Pancreas (tissue), 10 donors: ENCODE measurements around the gene USP24. TPM values are rescaled to one million over a fixed set of nuclear protein-coding genes. Genes with fewer than 3 reads are reported as not detected.
"Not testable (repeated sequence)": the region's sequence is repeated elsewhere in the genome, so short reads cannot be mapped to it uniquely, and the experiment has no call there.

Experiments used
- ATAC-seq, 4 donors: fragments of 200-7000 bp; cut with Tn5 transposase; one replicate each; pipeline versions ENCODE4 v1.8.0 to v1.9.1; 2020; ENCODE audit warnings: mild to moderate bottlenecking in 4 of 4, moderate library complexity in 4 of 4
- DNase-seq, 6 donors: peaks; one replicate each; pipeline ENCODE4 v3.0.0-alpha.2; 2020
- FAIRE-seq: peaks from 2 replicates; lab custom pipeline; 2012; peaks lifted over from hg19 to GRCh38; lab: Jason Lieb, UNC
- H3K27ac ChIP-seq, 4 donors: fragments of 200-600 bp; sonication (generic); 1 replicate in 3 of 4; 2 replicates in 1 of 4; pipeline versions ENCODE4 v1.5.0 to v1.8.0; 2020
- H3K27me3 ChIP-seq, 4 donors: fragments of 200-600 bp; one replicate each; pipeline ENCODE4 v1.8.0; 2021
- H3K36me3 ChIP-seq, 3 donors: fragments of 200-600 bp; sonication (generic) in 1 of 3; one replicate each; pipeline versions ENCODE4 v1.5.0 to v1.8.0; 2020 to 2021
- H3K4me1 ChIP-seq, 3 donors: fragments of 200-600 bp; one replicate each; pipeline ENCODE4 v1.8.0; 2021
- H3K4me3 ChIP-seq, 4 donors: fragments of 200-600 bp; sonication (generic) in 2 of 4; one replicate each; pipeline versions ENCODE4 v1.5.0 to v1.8.0; 2020 to 2021
- H3K9me3 ChIP-seq, 4 donors: fragments of 200-600 bp; one replicate each; pipeline ENCODE4 v1.8.0; 2021
- CTCF ChIP-seq, 4 donors: fragments of 200-600 bp; sonication (generic) in 3 of 4; IDR thresholded peaks; one replicate each; pipeline versions ENCODE4 v1.5.0 to v1.8.0; 2021; ENCODE audit warnings: antibody characterized with exemption in 4 of 4
- WGBS, 2 donors: extraction: QIAGEN DNeasy Blood & Tissue Kit; methylation state at CpG; one replicate each; pipeline ENCODE4 v1.1.7; 2013; 5-methylcytosine and 5-hydroxymethylcytosine counted together
- intact Hi-C, 3 donors: fragments of 100-400 bp; cut with DNase I; formaldehyde crosslinking; loops; one replicate each; pipeline versions ENCODE4 v1.11.1 to v1.14.2; 2022
- microRNA-seq, 2 donors: library from miRNA; unstranded; fragments of <30 nt; microRNA quantifications; one replicate each; pipeline versions ENCODE4 to v1.1.0, GENCODE V29; 2019 to 2020
- polyA plus RNA-seq, 2 donors: library from polyadenylated mRNA; stranded (reverse); fragments of 200-250 nt; gene quantifications; one replicate each; pipeline ENCODE4 v1.2.3, GENCODE V29; 2013
- total RNA-seq, 6 donors: library from RNA; stranded (reverse); fragmentation: NEBNext Ultra II Directional in 4 of 6; extraction: Animal tissue kit (Norgen Biotek cat#: 25700) in 4 of 6; gene quantifications; one replicate each; pipeline versions ENCODE4 v1.2.1 to v1.2.4, GENCODE V29; 2021 to 2023
- donor health status: healthy with polysubstance abuse.
- donor health status: DM: no; HTN: no; CAD: no; lungs with moderate emphysema.
- donor health status: DM: no; HTN: no; CAD: no.
- donor health status: control.
- donor health status: control.
- donor health status: Bipolar disorder and iron deficiency.
- donor health status: DM: yes; HTN: yes; CAD: no.
- donor health status: DM: no; HTN: no; CAD: no.
- donor health status: DM: no; HTN: no; CAD: no.
- donor health status: DM: yes; HTN: yes; CAD: no.

USP24 gene
- total and polyA plus RNA-seq, 8 donors, result 7.5 to 26.8 (median 14.5) TPM

GRCh38 chr1:55033265-55033614 is 181.9 kb downstream of the USP24 start:
- 76 to 89% methylated on average over 7 of the region's 7 CpGs for WGBS, 2 donors
- ATAC-seq, result no peak
- DNase-seq, result peak in 1 of 6 donors; percentile 11
- no peak for FAIRE-seq
- intact Hi-C loops, result no loop called here
- H3K36me3 ChIP-seq, result no peaks in the 10 kb centered on the region
- no peak overlapping the region for H3K4me3 ChIP-seq
- H3K27me3 ChIP-seq, result peaks cover 0 to 6% (median 0%) of the 10 kb centered on the region in 4 donors
- no peaks in the 10 kb centered on the region for H3K9me3 ChIP-seq
- no peak overlapping the region for H3K27ac ChIP-seq
- H3K4me1 ChIP-seq, result no peaks in the 10 kb centered on the region
- no peak for TF ChIP-seq CTCF (IDR thresholded peaks at IDR 0.05)

GRCh38 chr1:55031098-55031497 is 184.1 kb downstream of the USP24 start:
- intact Hi-C loops, DNase-seq, ATAC-seq, H3K4me1 ChIP-seq, FAIRE-seq, H3K27me3 ChIP-seq, H3K27ac ChIP-seq, H3K9me3 ChIP-seq, H3K36me3 ChIP-seq, H3K4me3 ChIP-seq: not testable (repeated sequence)
- WGBS, 2 donors, result 93 to 96% methylated on average over 5 of the region's 5 CpGs

GRCh38 chr1:55026682-55027081 is 188.5 kb downstream of the USP24 start:
- H3K27me3 ChIP-seq, H3K36me3 ChIP-seq, ATAC-seq, DNase-seq, H3K4me1 ChIP-seq, H3K27ac ChIP-seq, FAIRE-seq, intact Hi-C loops, H3K9me3 ChIP-seq, H3K4me3 ChIP-seq: not testable (repeated sequence)
- WGBS, 2 donors, result 81 to 86% methylated on average over 3 of the region's 3 CpGs

- 73 to 80% methylated on average over 8 to 9 of the region's 10 CpGs for WGBS, 2 donors
- H3K27me3 ChIP-seq, H3K4me3 ChIP-seq, intact Hi-C loops, H3K27ac ChIP-seq, H3K9me3 ChIP-seq, ATAC-seq, H3K4me1 ChIP-seq, FAIRE-seq, H3K36me3 ChIP-seq: not testable (repeated sequence)
- DNase-seq, result peak in 1 of 6 donors; percentile 21
Observed at GRCh38 chr1:55024163-55024562, 191.0 kb downstream of the USP24 start.

- peak; percentile 80 to 82 (median 81) for TF ChIP-seq CTCF (IDR thresholded peaks at IDR 0.05)
- Histone ChIP-seq H3K27me3 (no peaks in the 10 kb centered on the region), H3K4me3 (no peak overlapping the region), H3K4me1 (no peaks in the 10 kb centered on the region), H3K27ac (no peak overlapping the region), H3K9me3 (no peaks in the 10 kb centered on the region), H3K36me3 (no peaks in the 10 kb centered on the region)
- WGBS, 2 donors, result 29 to 32% methylated on average over 15 of the region's 15 CpGs
- DNase-seq, result peak; percentile 76 to 94 (median 91)
- intact Hi-C loops, result no loop called here
- ATAC-seq, result peak; percentile 100
- no peak for FAIRE-seq
Observed at GRCh38 chr1:55021942-55022546, 193.1 kb downstream of the USP24 start.

GRCh38 chr1:55018395-55018794 is 196.8 kb downstream of the USP24 start:
- 72 to 84% methylated on average over 9 of the region's 9 CpGs for WGBS, 2 donors
- H3K4me3 ChIP-seq, result no peak overlapping the region
- intact Hi-C loops, result no loop called here
- TF ChIP-seq CTCF (IDR thresholded peaks at IDR 0.05), result no peak
- FAIRE-seq (no peak), ATAC-seq (no peak), DNase-seq (no peak)
- H3K9me3 ChIP-seq, result no peaks in the 10 kb centered on the region
- H3K27me3 ChIP-seq, result no peaks in the 10 kb centered on the region
- no peaks in the 10 kb centered on the region for H3K4me1 ChIP-seq
- H3K27ac ChIP-seq, result no peak overlapping the region
- no peaks in the 10 kb centered on the region for H3K36me3 ChIP-seq

Small RNA genes lying within 50 kb of the gene (microRNA-seq; reads per million reads assigned to microRNA genes)
- gene MIR4422, result 0.29 to 0.77 reads per million in 2 donors

Other genes with a start within 250 kb of the USP24 start
- 1 to 10 TPM; 1.1 to 2.0 (median 1.6) TPM for gene TMEM61, start 234.7 kb downstream of the USP24 start, total RNA-seq
- gene TMEM61, start 234.7 kb downstream of the USP24 start, polyA plus RNA-seq, result 10 to 100 TPM in 1 of 2 donors, 1 to 10 TPM in 1; 4.6 to 15.6 TPM
- gene BSND, start 216.4 kb downstream of the USP24 start, total RNA-seq, result not detected
- gene BSND, start 216.4 kb downstream of the USP24 start, polyA plus RNA-seq, result under 1 TPM; 0.02 to 0.04 TPM
- gene PCSK9, start 175.8 kb downstream of the USP24 start, total RNA-seq, result 10 to 100 TPM in 1 of 6 donors, 1 to 10 TPM in 4, under 1 TPM in 1; 0.95 to 10.1 (median 1.6) TPM
- gene PCSK9, start 175.8 kb downstream of the USP24 start, polyA plus RNA-seq, result 1 to 10 TPM; 3.4 to 4.9 TPM